VCaP (cell line): ENCODE results near the gene LYSMD3.
"Not testable (repeated sequence)": the region's sequence is repeated elsewhere in the genome, so short reads cannot be mapped to it uniquely, and the experiment has no call there.

Experiments
- H3K27ac ChIP-seq: fragments of 450-650 bp; 2 replicates; pipeline ENCODE4 v1.5.1; 2017
- TF ChIP-seq, protein P1 (sequence below): fragments of 450-650 bp; conservative IDR thresholded peaks from 2 replicates; pipeline ENCODE4 v1.5.1; 2017; ENCODE audit warnings: mild to moderate bottlenecking, moderate library complexity

LYSMD3 gene

DNA sequence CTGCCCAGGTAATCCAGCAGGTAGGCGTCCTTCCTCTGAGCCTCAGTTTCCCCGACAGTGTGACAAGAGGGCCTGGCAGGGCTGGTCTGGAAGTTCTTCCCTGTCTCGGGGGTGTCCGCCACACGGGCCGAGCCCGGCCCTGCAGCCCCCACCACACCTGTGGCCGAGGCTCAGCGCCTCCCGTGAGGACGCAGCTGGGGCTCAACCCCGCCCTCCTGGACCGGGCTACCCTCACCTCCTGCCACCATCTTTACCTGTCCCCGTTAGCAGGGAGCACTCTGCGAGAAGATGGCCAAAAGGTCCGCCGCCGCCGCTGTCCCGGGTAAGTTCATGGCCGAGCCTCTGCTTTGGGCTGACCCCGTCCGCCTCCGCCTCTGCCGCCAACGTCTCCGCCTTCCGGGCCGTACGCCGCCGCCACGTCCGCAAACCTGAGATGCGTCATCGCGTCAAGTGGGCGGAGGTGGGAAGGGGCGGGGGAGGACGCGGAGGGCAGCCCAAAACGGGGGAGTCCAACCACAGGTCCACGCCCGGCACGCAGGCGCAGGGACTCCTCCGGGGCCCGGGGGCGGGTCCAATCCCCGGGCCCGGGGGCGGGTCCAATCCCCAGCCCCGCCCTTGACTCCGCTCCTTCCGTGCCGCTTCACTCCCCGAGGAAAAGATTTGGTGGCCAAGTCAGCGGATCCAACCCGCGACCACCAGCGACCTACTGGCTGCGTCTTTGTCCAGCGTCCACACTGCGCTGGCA lies at the start of gene LYSMD3:
TSS of gene LYSMD3 (minus strand) at position 391 of the 745 bp plus-strand sequence. CDS start 4,295 bp downstream, outside the sequence.
- TF ChIP-seq, protein P1, sequence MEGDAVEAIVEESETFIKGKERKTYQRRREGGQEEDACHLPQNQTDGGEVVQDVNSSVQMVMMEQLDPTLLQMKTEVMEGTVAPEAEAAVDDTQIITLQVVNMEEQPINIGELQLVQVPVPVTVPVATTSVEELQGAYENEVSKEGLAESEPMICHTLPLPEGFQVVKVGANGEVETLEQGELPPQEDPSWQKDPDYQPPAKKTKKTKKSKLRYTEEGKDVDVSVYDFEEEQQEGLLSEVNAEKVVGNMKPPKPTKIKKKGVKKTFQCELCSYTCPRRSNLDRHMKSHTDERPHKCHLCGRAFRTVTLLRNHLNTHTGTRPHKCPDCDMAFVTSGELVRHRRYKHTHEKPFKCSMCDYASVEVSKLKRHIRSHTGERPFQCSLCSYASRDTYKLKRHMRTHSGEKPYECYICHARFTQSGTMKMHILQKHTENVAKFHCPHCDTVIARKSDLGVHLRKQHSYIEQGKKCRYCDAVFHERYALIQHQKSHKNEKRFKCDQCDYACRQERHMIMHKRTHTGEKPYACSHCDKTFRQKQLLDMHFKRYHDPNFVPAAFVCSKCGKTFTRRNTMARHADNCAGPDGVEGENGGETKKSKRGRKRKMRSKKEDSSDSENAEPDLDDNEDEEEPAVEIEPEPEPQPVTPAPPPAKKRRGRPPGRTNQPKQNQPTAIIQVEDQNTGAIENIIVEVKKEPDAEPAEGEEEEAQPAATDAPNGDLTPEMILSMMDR, result no peak
- H3K27ac ChIP-seq, result peak within 1 kb of the TSS; percentile 75

DNA sequence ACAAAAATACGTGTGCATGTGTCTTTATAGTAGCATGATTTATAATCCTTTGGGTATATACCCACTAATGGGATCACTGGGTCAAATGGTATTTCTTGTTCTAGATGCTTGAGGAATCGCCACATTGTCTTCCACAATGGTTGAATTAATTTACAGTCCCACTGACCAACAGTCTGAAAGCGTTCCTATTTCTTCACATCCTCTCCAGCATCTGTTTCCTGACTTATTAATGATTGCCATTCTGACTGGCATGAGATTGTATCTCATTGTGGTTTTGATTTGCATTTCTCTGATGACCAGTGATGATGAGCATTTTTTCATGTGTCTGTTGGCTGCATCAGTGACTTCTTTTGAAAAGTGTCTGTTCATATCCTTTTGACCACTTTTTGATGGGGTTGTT lies 47.2 kb upstream of the LYSMD3 start:
- H3K27ac ChIP-seq, result not testable (repeated sequence)

DNA sequence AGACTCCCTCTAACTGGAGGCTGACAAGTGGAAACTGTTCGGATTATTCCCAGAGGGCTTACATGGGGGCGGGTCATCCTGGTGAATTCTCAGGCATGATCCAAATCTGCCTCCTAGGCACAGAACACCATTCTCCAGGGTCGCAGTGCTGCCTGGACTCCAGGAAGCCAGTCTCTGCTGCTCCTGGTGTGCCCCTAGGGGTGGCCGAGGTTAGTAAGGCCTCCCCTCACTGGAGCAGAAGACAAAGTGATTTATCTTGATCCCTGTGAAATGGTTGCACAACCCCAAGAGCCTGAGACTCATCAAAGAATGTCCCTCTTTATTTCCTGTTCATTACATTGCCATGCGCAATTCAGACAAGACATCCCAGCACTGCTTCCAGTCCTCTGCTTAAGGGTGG lies 46.3 kb upstream of the LYSMD3 start:
- TF ChIP-seq, protein P1, result no peak
- no peak overlapping the region for H3K27ac ChIP-seq

DNA sequence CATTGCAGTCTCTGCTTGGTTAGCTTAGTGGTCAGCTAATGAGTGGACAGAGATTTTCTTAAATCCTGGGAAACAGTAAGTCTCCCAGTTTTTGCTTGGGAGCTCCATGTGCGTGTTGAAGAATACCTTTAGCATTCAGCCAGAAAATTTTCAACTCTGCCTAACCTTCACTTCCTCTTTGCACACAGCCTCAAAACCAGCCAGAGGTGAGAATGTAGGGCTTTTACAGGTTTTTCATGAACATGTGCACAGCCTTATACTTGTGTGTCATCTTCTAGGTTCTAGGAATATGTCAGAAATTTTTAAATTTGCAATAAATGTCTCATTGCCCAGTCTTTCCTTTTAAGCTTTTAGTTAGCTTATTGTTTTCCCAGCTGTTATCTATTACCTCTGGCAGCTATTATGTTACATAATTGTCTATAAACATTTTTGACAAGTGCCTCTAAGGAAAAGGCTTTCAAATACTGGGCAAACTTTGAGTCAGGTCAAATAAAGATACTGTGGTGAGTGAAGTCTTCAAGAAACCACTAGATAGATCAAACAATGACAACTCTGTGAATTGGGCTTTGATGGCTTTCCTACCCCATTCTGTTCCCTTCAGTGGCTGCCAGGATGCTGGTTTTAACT lies 41.9 kb upstream of the LYSMD3 start:
- no peak overlapping the region for H3K27ac ChIP-seq
- TF ChIP-seq, protein P1, result no peak

DNA sequence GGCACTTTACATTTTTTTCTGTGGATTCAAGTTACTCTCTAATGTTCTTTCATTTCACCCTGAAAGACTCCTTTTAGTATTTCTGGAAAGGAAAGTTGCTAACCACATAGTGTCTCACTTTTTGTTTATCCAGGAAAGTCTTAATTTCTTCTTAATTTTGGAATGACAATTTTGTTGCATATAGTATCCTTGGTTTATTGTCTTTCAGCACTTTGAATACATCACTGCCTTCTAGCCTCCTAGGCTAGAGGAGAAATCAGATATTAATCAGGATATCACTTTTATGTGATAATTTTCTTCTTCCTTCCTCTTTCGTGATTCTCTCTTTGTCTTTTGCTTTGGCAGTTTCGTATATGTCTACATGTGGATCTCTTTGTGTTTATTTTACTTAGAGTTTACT lies 40.6 kb upstream of the LYSMD3 start:
- no peak overlapping the region for H3K27ac ChIP-seq
- TF ChIP-seq, protein P1, result no peak

DNA sequence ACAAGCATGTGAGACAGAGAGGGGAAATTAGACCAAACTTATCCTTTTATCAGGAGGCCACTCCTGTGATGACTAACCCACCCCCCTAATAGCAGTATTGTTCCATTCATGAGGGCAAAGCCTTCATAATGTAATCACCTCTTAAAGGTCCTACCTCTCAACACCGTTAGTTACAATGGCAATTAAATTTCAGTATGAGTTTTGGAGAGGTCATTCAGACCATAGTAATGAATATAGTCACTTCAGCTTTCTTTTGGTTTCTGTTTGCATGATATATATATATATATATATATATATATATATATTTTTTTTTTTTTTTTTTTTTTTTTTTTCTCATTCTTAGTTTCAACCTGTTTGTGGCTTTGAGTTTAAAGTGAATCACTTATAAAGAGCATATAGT lies 39.7 kb upstream of the LYSMD3 start:
- H3K27ac ChIP-seq, result no peak overlapping the region
- TF ChIP-seq, protein P1, result no peak

DNA sequence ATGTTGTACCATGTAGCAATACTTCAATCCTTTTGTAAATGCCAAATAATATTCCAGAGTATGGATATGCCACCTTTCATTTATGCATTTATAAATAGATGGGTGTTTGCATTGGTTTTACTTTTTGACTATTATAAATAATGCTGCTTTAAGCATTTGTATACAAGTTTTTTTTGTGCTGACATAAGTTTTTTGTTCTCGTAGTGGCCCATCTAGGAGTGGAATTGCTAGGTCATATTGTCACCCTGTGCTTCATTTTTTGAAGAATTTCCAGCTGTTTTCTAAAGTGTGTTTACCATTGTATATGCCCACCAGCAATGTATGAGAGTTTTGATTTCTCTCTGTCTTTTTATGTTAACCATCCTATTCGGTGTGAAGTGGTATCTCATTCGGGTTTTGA lies 36.1 kb upstream of the LYSMD3 start:
- TF ChIP-seq, protein P1, result no peak
- no peak overlapping the region for H3K27ac ChIP-seq

DNA sequence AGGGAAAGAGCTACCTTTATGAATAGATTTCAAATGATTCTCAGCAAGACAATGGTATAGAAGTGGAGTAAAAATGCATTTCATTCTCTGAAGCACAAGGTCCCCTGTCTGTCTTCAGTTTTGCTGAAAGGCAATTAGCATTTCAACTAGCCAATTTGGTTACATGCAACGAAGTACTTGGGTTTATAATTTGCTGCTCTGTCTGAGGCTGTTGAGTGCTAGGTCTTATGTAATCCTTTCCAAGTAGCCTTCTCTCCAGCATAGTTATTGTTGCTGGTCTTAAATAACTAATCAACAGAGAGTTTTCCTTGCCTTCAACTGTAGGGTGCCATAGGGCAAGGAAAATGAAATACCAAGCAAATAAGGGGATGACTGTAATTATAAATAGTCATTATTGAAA lies 33.7 kb upstream of the LYSMD3 start:
- TF ChIP-seq, protein P1, result no peak
- H3K27ac ChIP-seq, result no peak overlapping the region
